DMS114 treated with DMSO at 0.1 percent for 48 hours (cell line): ENCODE results near the gene FKBP14.
A peak's percentile ranks its signal among the peaks of the same experiment; 100 is the strongest.

Source experiments
- DNase-seq: peaks from one replicate; lab custom pipeline; 2025; ENCODE audit not compliant: unreplicated experiment; lab: John Stamatoyannopoulos, UW

Gene FKBP14

GRCh38 chr7:29991937-29992336 lies 34.6 kb downstream of the FKBP14 start:
- no peak for DNase-seq

- no peak for DNase-seq
Measured at GRCh38 chr7:29990931-29991330, 35.6 kb downstream of the FKBP14 start.

- peak; percentile 26 for DNase-seq
Measured at GRCh38 chr7:29989257-29989995, 37.1 kb downstream of the FKBP14 start, which contains the start of gene SCRN1. TSS of gene SCRN1 (minus strand) at chr7:29989801. CDS start at chr7:29969067, 20,734 bp downstream.

GRCh38 chr7:29988424-29989256 lies 37.9 kb downstream of the FKBP14 start:
- peak; percentile 40 for DNase-seq

- no peak for DNase-seq
Measured at GRCh38 chr7:29987811-29988317, 38.6 kb downstream of the FKBP14 start.

- no peak for DNase-seq
Measured at GRCh38 chr7:29987083-29987482, 39.4 kb downstream of the FKBP14 start.

- DNase-seq, result no peak
Measured at GRCh38 chr7:29980151-29980550, 46.4 kb downstream of the FKBP14 start.

- no peak for DNase-seq
Measured at GRCh38 chr7:29977886-29978651, 48.4 kb downstream of the FKBP14 start.

- DNase-seq, result no peak
Measured at GRCh38 chr7:29976673-29977415, 49.7 kb downstream of the FKBP14 start.

- no peak for DNase-seq
Measured at GRCh38 chr7:29976266-29976665, 50.2 kb downstream of the FKBP14 start.

GRCh38 chr7:29975561-29975960 lies 50.9 kb downstream of the FKBP14 start:
- no peak for DNase-seq

- no peak for DNase-seq
Measured at GRCh38 chr7:29974286-29974685, 52.2 kb downstream of the FKBP14 start.

- no peak for DNase-seq
Measured at GRCh38 chr7:29972315-29972669, 54.2 kb downstream of the FKBP14 start.

- DNase-seq, result no peak
Measured at GRCh38 chr7:29971566-29972314, 54.8 kb downstream of the FKBP14 start.

- DNase-seq, result no peak
Measured at GRCh38 chr7:29970158-29970557, 56.3 kb downstream of the FKBP14 start.

GRCh38 chr7:29969738-29970137 lies 56.8 kb downstream of the FKBP14 start:
- no peak for DNase-seq

- DNase-seq, result no peak
Measured at GRCh38 chr7:29968683-29969395, 57.7 kb downstream of the FKBP14 start.

- DNase-seq, result no peak
Measured at GRCh38 chr7:29965030-29965429, 61.5 kb downstream of the FKBP14 start.

GRCh38 chr7:29962035-29962434 lies 64.5 kb downstream of the FKBP14 start:
- no peak for DNase-seq
